Right lobe of liver (tissue), 4 donors: ENCODE data around the gene MCOLN2.

Source experiments
- POLR2A ChIP-seq: fragments of 450-650 bp; IDR thresholded peaks from one replicate; pipeline ENCODE4 v1.6.1; 2017; ENCODE audit warnings: antibody characterized with exemption, mild to moderate bottlenecking
- TF ChIP-seq, protein P1 (sequence below), 4 donors: fragments of 200-600 bp in 3 of 4; fragments of 450-650 bp in 1 of 4; IDR thresholded peaks; one replicate each; pipeline versions ENCODE4 v1.5.1 to v1.8.0; 2016 to 2022; ENCODE audit warnings: antibody characterized with exemption in 4 of 4, mild to moderate bottlenecking in 2 of 4
- donor health status: DM: no; HTN: no; CAD: no.
- donor health status: DM: no; HTN: no; CAD: no.
- donor health status: DM: no; HTN: yes; CAD: no.

DNA sequence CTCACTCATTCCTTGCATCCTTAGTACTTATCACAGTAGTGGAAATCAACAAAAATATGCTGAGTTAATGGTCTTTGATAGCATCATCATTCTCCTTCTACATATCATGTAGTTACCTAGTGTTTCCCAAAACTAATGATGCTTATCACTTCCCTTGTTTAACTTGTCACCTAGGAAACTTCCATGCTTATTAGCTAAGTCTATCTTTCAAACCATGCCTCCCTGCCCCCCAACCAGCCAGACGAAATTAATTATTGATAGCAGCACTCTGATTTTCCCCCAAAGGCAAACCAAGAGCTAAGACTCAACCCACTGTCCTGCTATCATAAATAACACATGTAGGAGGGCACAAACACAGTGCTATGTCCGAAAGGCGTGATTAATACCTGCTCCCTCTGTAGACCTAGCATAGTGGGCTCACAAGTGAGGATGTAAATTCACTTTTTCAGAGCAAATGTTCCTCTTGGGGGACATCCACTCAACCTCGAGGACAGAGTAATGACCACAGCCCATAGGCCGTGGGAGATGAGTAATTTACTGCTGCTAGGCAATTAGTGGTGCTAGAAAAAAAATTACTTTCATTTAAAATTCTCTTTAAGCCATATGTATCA is 78.1 kb downstream of the MCOLN2 start:
- TF ChIP-seq, protein P1, sequence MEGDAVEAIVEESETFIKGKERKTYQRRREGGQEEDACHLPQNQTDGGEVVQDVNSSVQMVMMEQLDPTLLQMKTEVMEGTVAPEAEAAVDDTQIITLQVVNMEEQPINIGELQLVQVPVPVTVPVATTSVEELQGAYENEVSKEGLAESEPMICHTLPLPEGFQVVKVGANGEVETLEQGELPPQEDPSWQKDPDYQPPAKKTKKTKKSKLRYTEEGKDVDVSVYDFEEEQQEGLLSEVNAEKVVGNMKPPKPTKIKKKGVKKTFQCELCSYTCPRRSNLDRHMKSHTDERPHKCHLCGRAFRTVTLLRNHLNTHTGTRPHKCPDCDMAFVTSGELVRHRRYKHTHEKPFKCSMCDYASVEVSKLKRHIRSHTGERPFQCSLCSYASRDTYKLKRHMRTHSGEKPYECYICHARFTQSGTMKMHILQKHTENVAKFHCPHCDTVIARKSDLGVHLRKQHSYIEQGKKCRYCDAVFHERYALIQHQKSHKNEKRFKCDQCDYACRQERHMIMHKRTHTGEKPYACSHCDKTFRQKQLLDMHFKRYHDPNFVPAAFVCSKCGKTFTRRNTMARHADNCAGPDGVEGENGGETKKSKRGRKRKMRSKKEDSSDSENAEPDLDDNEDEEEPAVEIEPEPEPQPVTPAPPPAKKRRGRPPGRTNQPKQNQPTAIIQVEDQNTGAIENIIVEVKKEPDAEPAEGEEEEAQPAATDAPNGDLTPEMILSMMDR (IDR thresholded peaks at IDR 0.05): no peak
- TF ChIP-seq POLR2A: no peak
